Colonic mucosa (tissue), 4 donors: Measurements from ENCODE around the gene CHCHD3. TPM values are rescaled to one million over a fixed set of nuclear protein-coding genes. Genes with fewer than 3 reads are reported as not detected.

Experiments
- DNase-seq: peaks from one replicate; pipeline ENCODE4 v3.0.0-alpha.2; 2020
- H3K27ac ChIP-seq: fragments of 200-600 bp; one replicate; pipeline ENCODE4 v1.8.0; 2021
- H3K27me3 ChIP-seq: fragments of 200-600 bp; one replicate; pipeline ENCODE4 v1.8.0; 2021
- H3K36me3 ChIP-seq: fragments of 200-600 bp; one replicate; pipeline ENCODE4 v1.8.0; 2021
- H3K4me1 ChIP-seq: fragments of 200-600 bp; one replicate; pipeline ENCODE4 v1.8.0; 2021; ENCODE audit warnings: mild to moderate bottlenecking
- H3K4me3 ChIP-seq: fragments of 200-600 bp; one replicate; pipeline ENCODE4 v1.8.0; 2021
- H3K9ac ChIP-seq, 2 donors: one replicate each; pipeline ENCODE4 v1.7.0; 2013; ENCODE audit warnings: control low read depth in 2 of 2, low read depth in 2 of 2, low read length in 2 of 2
- H3K9me3 ChIP-seq: fragments of 200-600 bp; one replicate; pipeline ENCODE4 v1.8.0; 2021
- intact Hi-C: fragments of 100-400 bp; cut with DNase I; formaldehyde crosslinking; loops from one replicate; pipeline ENCODE4 v1.14.1; 2022
- total RNA-seq, 2 donors: library from RNA; stranded (reverse); fragmentation: NEBNext Ultra II Directional in 1 of 2; extraction: Animal tissue kit (Norgen Biotek cat#: 25700) in 1 of 2; gene quantifications; one replicate each; pipeline ENCODE4 v1.2.1, GENCODE V29; 2021
- TF ChIP-seq, protein P1 (sequence below): fragments of 200-600 bp; IDR thresholded peaks from one replicate; pipeline ENCODE4 v1.8.0; 2022; ENCODE audit warnings: antibody characterized with exemption, mild to moderate bottlenecking
- donor health status: healthy.
- donor health status: DM: no; HTN: no; CAD: no.
- donor health status: DM: no; HTN: no; CAD: no.

Gene CHCHD3
- total RNA-seq, 2 donors from 2014 or later = 81.5 to 112 TPM

DNA sequence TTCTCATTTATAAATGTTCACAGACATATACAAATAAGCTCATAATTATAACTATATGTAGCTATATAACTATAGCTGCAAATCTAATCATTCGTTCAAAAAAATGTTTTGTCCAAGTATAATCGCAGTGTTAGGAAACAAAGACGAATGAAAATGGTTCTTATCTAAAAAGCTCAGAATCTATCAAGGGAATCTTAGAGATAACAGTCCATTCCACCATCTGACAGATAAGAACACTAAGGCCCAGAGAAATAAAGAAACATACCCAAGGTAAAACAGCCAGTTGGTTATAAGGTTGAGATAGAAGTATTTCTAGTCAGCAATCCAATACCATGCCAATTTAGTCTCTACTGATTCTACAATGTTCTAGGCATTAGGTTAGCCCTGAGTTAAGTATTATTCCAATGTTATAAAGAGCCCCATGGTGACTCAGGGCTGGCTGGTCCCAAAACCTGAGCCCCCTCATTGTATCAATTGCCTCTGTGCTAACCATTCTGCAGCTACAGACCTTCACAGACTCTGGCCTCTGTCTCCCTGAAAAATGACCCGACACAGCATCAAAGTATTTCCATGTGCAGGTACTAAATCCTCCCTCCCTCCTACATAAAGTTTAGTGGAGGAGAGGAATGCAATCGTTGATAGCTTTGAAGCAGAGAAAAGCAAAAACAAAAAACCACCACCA lies 30.0 kb downstream of the CHCHD3 start:
- Histone ChIP-seq H3K27me3 (no peaks in the 10 kb centered on the region), H3K4me1 (no peaks in the 10 kb centered on the region), H3K27ac (no peak overlapping the region), H3K9me3 (no peaks in the 10 kb centered on the region), H3K9ac (no peak overlapping the region), H3K4me3 (no peak overlapping the region), H3K36me3 (no peaks in the 10 kb centered on the region)
- intact Hi-C loops = no loop called here
- TF ChIP-seq, protein P1, sequence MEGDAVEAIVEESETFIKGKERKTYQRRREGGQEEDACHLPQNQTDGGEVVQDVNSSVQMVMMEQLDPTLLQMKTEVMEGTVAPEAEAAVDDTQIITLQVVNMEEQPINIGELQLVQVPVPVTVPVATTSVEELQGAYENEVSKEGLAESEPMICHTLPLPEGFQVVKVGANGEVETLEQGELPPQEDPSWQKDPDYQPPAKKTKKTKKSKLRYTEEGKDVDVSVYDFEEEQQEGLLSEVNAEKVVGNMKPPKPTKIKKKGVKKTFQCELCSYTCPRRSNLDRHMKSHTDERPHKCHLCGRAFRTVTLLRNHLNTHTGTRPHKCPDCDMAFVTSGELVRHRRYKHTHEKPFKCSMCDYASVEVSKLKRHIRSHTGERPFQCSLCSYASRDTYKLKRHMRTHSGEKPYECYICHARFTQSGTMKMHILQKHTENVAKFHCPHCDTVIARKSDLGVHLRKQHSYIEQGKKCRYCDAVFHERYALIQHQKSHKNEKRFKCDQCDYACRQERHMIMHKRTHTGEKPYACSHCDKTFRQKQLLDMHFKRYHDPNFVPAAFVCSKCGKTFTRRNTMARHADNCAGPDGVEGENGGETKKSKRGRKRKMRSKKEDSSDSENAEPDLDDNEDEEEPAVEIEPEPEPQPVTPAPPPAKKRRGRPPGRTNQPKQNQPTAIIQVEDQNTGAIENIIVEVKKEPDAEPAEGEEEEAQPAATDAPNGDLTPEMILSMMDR = no peak
- no peak for DNase-seq

DNA sequence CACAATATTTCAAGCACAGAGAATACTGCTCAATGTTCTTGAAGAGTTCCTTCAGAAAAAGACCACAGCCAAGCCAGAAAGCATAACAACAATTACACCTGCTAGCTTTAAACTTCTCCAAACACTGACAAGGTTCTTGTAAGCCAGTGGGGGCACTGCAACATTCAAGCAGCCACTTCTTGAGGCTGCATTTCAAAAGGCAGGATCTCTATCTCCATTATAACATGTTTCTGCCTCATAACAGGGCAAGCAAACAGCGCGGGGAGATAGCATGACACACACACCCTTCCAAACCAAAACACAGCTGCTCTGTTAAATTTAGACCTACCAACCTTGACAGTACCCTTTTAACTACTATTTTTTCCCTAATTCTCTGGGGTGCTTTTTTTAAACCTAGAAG lies 30.8 kb downstream of the CHCHD3 start:
- no peaks in the 10 kb centered on the region for H3K27me3 ChIP-seq
- H3K27ac ChIP-seq = no peak overlapping the region
- DNase-seq = no peak
- no peak overlapping the region for H3K9ac ChIP-seq
- H3K36me3 ChIP-seq = no peaks in the 10 kb centered on the region
- TF ChIP-seq, protein P1 = no peak
- no peaks in the 10 kb centered on the region for H3K4me1 ChIP-seq
- no peak overlapping the region for H3K4me3 ChIP-seq
- H3K9me3 ChIP-seq = no peaks in the 10 kb centered on the region
- intact Hi-C loops = no loop called here

DNA sequence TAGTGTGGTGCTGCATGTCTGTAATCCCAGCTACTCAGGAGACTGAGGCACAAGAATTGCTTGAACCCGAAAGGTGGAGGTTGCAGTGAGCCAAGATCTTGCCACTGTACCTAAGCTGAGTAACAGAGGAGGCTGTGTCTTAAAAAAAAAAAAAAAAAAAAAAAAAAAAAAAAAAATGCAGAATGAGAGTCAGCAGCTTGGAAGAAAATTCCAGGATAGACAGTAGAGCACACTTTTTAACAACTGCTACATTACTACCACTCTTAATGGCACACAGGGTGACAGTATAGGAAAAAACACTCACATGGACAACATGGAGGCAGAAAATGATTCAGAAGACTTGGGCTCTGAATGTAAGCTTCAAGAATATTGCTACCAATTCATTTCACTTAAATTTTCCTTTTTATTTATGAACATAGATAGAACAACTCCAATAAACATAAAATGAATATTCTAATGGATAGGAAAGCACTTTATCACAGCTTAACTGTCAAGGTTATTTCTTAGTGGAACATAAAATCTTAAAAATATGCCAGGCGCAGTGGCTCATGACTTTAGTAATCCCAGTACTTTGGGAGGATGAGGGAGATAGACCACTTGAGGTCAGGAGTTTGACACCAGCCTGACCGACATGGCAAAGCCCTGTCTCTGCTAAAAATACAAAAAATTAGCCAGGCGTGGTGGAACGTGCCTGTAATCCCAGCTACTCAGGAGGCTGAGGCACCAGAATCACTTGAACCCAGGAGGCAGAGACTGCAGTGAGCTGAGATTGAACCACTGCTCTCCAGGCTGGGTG lies 31.5 kb downstream of the CHCHD3 start:
- Histone ChIP-seq H3K27ac (no peak overlapping the region), H3K27me3 (no peaks in the 10 kb centered on the region), H3K4me3 (no peak overlapping the region), H3K4me1 (no peaks in the 10 kb centered on the region), H3K36me3 (no peaks in the 10 kb centered on the region), H3K9me3 (no peaks in the 10 kb centered on the region), H3K9ac (no peak overlapping the region)
- no peak for DNase-seq
- intact Hi-C loops = no loop called here
- TF ChIP-seq, protein P1 = no peak

DNA sequence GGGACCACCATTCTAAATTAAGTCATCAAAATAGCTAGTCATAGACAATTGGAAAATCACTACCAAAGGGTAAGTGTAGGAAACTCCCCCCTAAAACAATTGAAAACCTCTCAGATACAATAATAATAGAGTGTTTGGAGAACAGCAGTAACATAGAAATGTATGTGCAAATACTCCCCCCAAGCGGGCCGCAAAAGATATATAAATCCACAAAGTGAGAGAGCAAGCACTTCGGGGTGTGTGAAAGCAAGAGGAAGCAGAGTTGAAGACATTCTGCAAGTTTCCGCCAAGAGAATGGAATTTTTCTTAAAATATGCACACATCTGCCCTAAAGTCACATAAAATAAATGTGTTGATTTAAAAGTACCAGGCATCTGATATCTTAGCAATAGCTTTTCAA lies 33.3 kb downstream of the CHCHD3 start:
- Histone ChIP-seq H3K9me3 (no peaks in the 10 kb centered on the region), H3K4me3 (no peak overlapping the region), H3K27me3 (no peaks in the 10 kb centered on the region), H3K27ac (no peak overlapping the region), H3K4me1 (no peaks in the 10 kb centered on the region), H3K9ac (no peak overlapping the region), H3K36me3 (no peaks in the 10 kb centered on the region)
- intact Hi-C loops = no loop called here
- TF ChIP-seq, protein P1 = no peak
- DNase-seq = no peak

DNA sequence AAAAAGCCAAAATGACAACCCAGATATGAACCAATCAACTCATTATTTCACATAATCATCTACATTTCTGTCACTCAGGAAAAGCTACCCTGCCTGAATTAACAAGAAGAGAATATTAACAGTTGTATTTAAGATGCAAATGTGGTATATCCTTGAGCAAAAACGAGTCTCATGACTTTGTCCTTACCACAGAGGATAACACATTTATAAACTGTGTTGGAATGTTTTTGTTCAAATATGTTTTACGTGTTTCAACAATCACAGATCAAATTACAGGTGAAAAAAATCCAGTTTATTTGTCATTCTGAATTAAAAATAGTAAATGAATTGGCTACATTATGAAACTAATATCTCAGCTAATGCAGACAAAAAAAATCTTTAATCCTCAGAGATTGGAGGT lies 34.6 kb downstream of the CHCHD3 start:
- intact Hi-C loops = no loop called here
- TF ChIP-seq, protein P1 = no peak

More for the DNA sequence above, 34.6 kb downstream of the CHCHD3 start:
- Histone ChIP-seq H3K4me3 (no peak overlapping the region), H3K9ac (no peak overlapping the region), H3K27me3 (no peaks in the 10 kb centered on the region), H3K9me3 (no peaks in the 10 kb centered on the region), H3K27ac (no peak overlapping the region), H3K36me3 (no peaks in the 10 kb centered on the region), H3K4me1 (no peaks in the 10 kb centered on the region)
- DNase-seq = no peak
